IMR-90 (cell line): ENCODE data around the gene NKD1. TPM values are rescaled to one million over a fixed set of nuclear protein-coding genes. Genes with fewer than 3 reads are reported as not detected.

Source experiments
- ATAC-seq: fragments of 200-7000 bp; cut with Tn5 transposase; 2 replicates; pipeline ENCODE4 v1.9.1; 2020; ENCODE audit warnings: low read depth, mild to moderate bottlenecking, moderate library complexity
- BruUV-seq: library from RNA; stranded (reverse); fragments of 400-500 nt; replicated peaks from 2 replicates; lab custom pipeline; 2021; lab: Mats Ljungman, UMichigan
- CTCF ChIA-PET: fragments of 300-600 bp; formaldehyde crosslinking; extraction: SDS; loops from one replicate; lab custom pipeline; 2021; ENCODE audit warnings: antibody characterized with exemption; lab: Yijun Ruan, JAX
- POLR2A ChIA-PET: fragments of 300-600 bp; sonication (Branson Sonifier 250); formaldehyde crosslinking; loops from one replicate; lab custom pipeline; 2022; ENCODE audit warnings: antibody characterized with exemption; ENCODE audit not compliant: unreplicated experiment; lab: Charles Lee
- DNase-seq: peaks from one replicate; pipeline ENCODE4 v3.0.0; 2013
- H2AFZ ChIP-seq: replicated peaks from 2 replicates; pipeline ENCODE3; 2013; ENCODE audit warnings: low read length, mild to moderate bottlenecking; ENCODE audit not compliant: poor library complexity
- H2AK5ac ChIP-seq: 2 replicates; pipeline ENCODE4 v1.6.1; 2013; ENCODE audit warnings: low read depth, low read length, inconsistent platforms
- H2AK9ac ChIP-seq: replicated peaks from 2 replicates; pipeline ENCODE3; 2013; ENCODE audit warnings: mild to moderate bottlenecking, low read depth, low read length, moderate library complexity; ENCODE audit not compliant: poor library complexity
- H2BK120ac ChIP-seq: 2 replicates; pipeline ENCODE4 v1.6.1; 2013; ENCODE audit warnings: low read depth, low read length, inconsistent platforms
- H2BK15ac ChIP-seq: 3 replicates; pipeline ENCODE4 v1.6.1; 2013; ENCODE audit warnings: low read depth, low read length, inconsistent platforms
- H2BK20ac ChIP-seq: 2 replicates; pipeline ENCODE4 v1.6.1; 2013; ENCODE audit warnings: low read depth, mild to moderate bottlenecking, inconsistent platforms, low read length, moderate library complexity
- H2BK5ac ChIP-seq: 2 replicates; pipeline ENCODE4 v1.6.1; 2013; ENCODE audit warnings: mild to moderate bottlenecking, low read depth, low read length, inconsistent platforms; ENCODE audit not compliant: poor library complexity, severe bottlenecking
- H3K14ac ChIP-seq: replicated peaks from 2 replicates; pipeline ENCODE4 v1.6.1; 2013; ENCODE audit warnings: low read depth, low read length, inconsistent platforms
- H3K18ac ChIP-seq: 2 replicates; pipeline ENCODE4 v1.6.1; 2013; ENCODE audit warnings: low read depth, low read length, control low read depth
- H3K23ac ChIP-seq: 2 replicates; pipeline ENCODE4 v1.6.1; 2013; ENCODE audit warnings: low read depth, low read length, inconsistent platforms
- H3K27ac ChIP-seq: 2 replicates; pipeline ENCODE4 v1.5.1; 2013; ENCODE audit warnings: mild to moderate bottlenecking, control low read depth, low read length; ENCODE audit not compliant: insufficient read depth
- H3K27me3 ChIP-seq: 2 replicates; pipeline ENCODE4 v1.6.1; 2013; ENCODE audit warnings: low read length; ENCODE audit not compliant: control insufficient read depth, insufficient read depth
- H3K36me3 ChIP-seq: 2 replicates; pipeline ENCODE4 v1.6.1; 2013; ENCODE audit warnings: low read length, mixed read lengths; ENCODE audit not compliant: control insufficient read depth, insufficient read depth
- H3K4ac ChIP-seq: 2 replicates; pipeline ENCODE4 v1.6.1; 2013; ENCODE audit warnings: low read depth, low read length, inconsistent platforms
- H3K4me1 ChIP-seq: 2 replicates; pipeline ENCODE4 v1.6.1; 2013; ENCODE audit warnings: low read length, mixed read lengths; ENCODE audit not compliant: control insufficient read depth, insufficient read depth
- H3K4me2 ChIP-seq: 2 replicates; pipeline ENCODE4 v1.6.1; 2013; ENCODE audit warnings: low read depth, mild to moderate bottlenecking, control low read depth, low read length, moderate library complexity
- H3K4me3 ChIP-seq: 2 replicates; pipeline ENCODE4 v1.5.1; 2013; ENCODE audit warnings: low read depth, mild to moderate bottlenecking, control low read depth, low read length, moderate library complexity; ENCODE audit not compliant: insufficient read depth
- H3K56ac ChIP-seq: 2 replicates; pipeline ENCODE4 v1.6.1; 2013; ENCODE audit warnings: low read length, inconsistent platforms; ENCODE audit not compliant: insufficient read depth; ENCODE audit errors: extremely low read depth
- H3K79me1 ChIP-seq, 2 experiments: 2 replicates each; pipeline ENCODE4 v1.6.1; 2013; ENCODE audit warnings: low read length in 2 of 2, inconsistent platforms in 1 of 2, low read depth in 1 of 2
- H3K9ac ChIP-seq: 2 replicates; pipeline ENCODE4 v1.6.1; 2013; ENCODE audit warnings: low read depth, low read length, control low read depth
- H3K9me1 ChIP-seq: 2 replicates; pipeline ENCODE4 v1.6.1; 2013; ENCODE audit warnings: low read length, inconsistent platforms; ENCODE audit not compliant: insufficient read depth
- H3K9me3 ChIP-seq: 2 replicates; pipeline ENCODE4 v1.6.1; 2013; ENCODE audit warnings: low read length; ENCODE audit not compliant: control insufficient read depth, insufficient read depth
- H4K20me1 ChIP-seq: 2 replicates; pipeline ENCODE4 v1.6.1; 2013; ENCODE audit warnings: low read length, inconsistent platforms; ENCODE audit not compliant: insufficient read depth
- H4K5ac ChIP-seq: 2 replicates; pipeline ENCODE4 v1.6.1; 2013; ENCODE audit warnings: mild to moderate bottlenecking, low read depth, low read length, control low read depth
- H4K8ac ChIP-seq, 2 experiments: 2 replicates each; pipeline ENCODE4 v1.6.1; 2013; ENCODE audit warnings: low read depth in 2 of 2, low read length in 2 of 2, control low read depth in 1 of 2, inconsistent platforms in 1 of 2
- H4K91ac ChIP-seq: 2 replicates; pipeline ENCODE4 v1.6.1; 2013; ENCODE audit warnings: low read depth, low read length, inconsistent platforms; ENCODE audit not compliant: insufficient read depth
- CEBPB ChIP-seq: IDR thresholded peaks from 2 replicates; pipeline ENCODE4 v1.6.1; 2012; ENCODE audit warnings: low read depth, low read length, improper control_type of control experiment
- MAZ ChIP-seq: IDR thresholded peaks from 2 replicates; pipeline ENCODE4 v1.6.1; 2012; ENCODE audit warnings: low read depth, mild to moderate bottlenecking, low read length, improper control_type of control experiment, moderate library complexity, borderline replicate concordance
- MXI1 ChIP-seq: IDR thresholded peaks from 2 replicates; pipeline ENCODE4 v1.6.1; 2012; ENCODE audit warnings: low read depth, mild to moderate bottlenecking, low read length, moderate library complexity, borderline replicate concordance
- POLR2A ChIP-seq: IDR thresholded peaks from 2 replicates; pipeline ENCODE4 v1.6.1; 2012; ENCODE audit warnings: mild to moderate bottlenecking, low read depth, low read length
- RCOR1 ChIP-seq: IDR thresholded peaks from 2 replicates; pipeline ENCODE4 v1.6.1; 2012; ENCODE audit warnings: mild to moderate bottlenecking, low read length, improper control_type of control experiment; ENCODE audit not compliant: insufficient replicate concordance
- RFX5 ChIP-seq: IDR thresholded peaks from 2 replicates; pipeline ENCODE4 v1.8.0; 2012; ENCODE audit warnings: low read depth, mild to moderate bottlenecking, low read length, moderate library complexity
- SMC3 ChIP-seq: fragments of 150-350 bp; IDR thresholded peaks from 2 replicates; pipeline ENCODE4 v1.6.1; 2016; ENCODE audit warnings: low read depth, mild to moderate bottlenecking, antibody characterized with exemption, low read length, moderate library complexity
- WGBS, 2 experiments: methylation state at CpG; one replicate each; pipeline versions ENCODE4 v1.1.5 to v1.1.7; 2013; ENCODE audit warnings: missing lambda C conversion rate in 2 of 2; ENCODE audit not compliant: insufficient read length in 1 of 2; ENCODE audit errors: extremely low coverage in 2 of 2; 5-methylcytosine and 5-hydroxymethylcytosine counted together
- dilution Hi-C: fragments of 300-500 bp; cut with HindIII; formaldehyde crosslinking; loops from one replicate; pipeline ENCODE4 v1.14.3; 2018; ENCODE audit warnings: low sequenced_read_pairs; ENCODE audit not compliant: unreplicated experiment
- in situ Hi-C: fragments of 300-500 bp; cut with MboI; formaldehyde crosslinking; loops from 3 replicates; pipeline ENCODE4 v1.14.3; 2019; ENCODE audit warnings: low sequenced_read_pairs, inconsistent platforms, mixed read lengths
- intact Hi-C: fragments of 100-400 bp; cut with micrococcal nuclease; formaldehyde crosslinking; loops from 2 replicates; pipeline ENCODE4 v1.10.0; 2022
- polyA plus RNA-seq, 3 experiments: library from polyadenylated mRNA; depleted of rRNA; stranded (reverse); fragments of >200 nt; gene quantifications; 2 replicates each; pipeline ENCODE4 v1.2.3, GENCODE V29; 2012; ENCODE audit warnings: low replicate concordance in 1 of 3
- total RNA-seq: library from RNA; depleted of rRNA; stranded (reverse); fragments of >200 nt; gene quantifications from 2 replicates; pipeline ENCODE4 v1.2.3, GENCODE V29; 2012

NKD1 gene
- total and polyA plus RNA-seq, 2 of the 4 experiments (the other 2 are of a cell fraction), result not detected

- no peaks in the 10 kb centered on the region for H3K79me1 ChIP-seq
- WGBS, 2 experiments, result 78% methylated on average over 1 of the region's 4 CpGs; no CpG with 5 or more reads in 1 of the 2 experiments
These were observed 14.1 kb upstream of the NKD1 start for GRCh38 chr16:50534091-50534490.

More at GRCh38 chr16:50534091-50534490, 14.1 kb upstream of the NKD1 start:
- Histone ChIP-seq H3K18ac (no peak overlapping the region), H2BK20ac (no peak overlapping the region), H3K23ac (no peak overlapping the region), H2BK15ac (no peak overlapping the region), H2BK120ac (no peak overlapping the region), H2AFZ (no peak overlapping the region), H3K56ac (no peak overlapping the region), H3K9ac (no peak overlapping the region), H3K9me3 (no peaks in the 10 kb centered on the region), H3K27me3 (no peaks in the 10 kb centered on the region), H2AK9ac (no peak overlapping the region), H2AK5ac (no peak overlapping the region), H3K4me1 (no peaks in the 10 kb centered on the region), H4K8ac (no peak overlapping the region), H4K91ac (no peak overlapping the region), H3K9me1 (no peaks in the 10 kb centered on the region), H3K27ac (no peak overlapping the region), H4K20me1 (no peaks in the 10 kb centered on the region), H3K4ac (no peak overlapping the region), H4K5ac (no peak overlapping the region), H3K4me3 (no peak overlapping the region), H3K36me3 (no peaks in the 10 kb centered on the region), H3K14ac (no peak overlapping the region), H2BK5ac (no peak overlapping the region), H3K4me2 (no peak overlapping the region)
- ChIA-PET POLR2A (no interaction called here), CTCF (no interaction called here)
- in situ Hi-C loops, result no loop called here
- TF ChIP-seq RCOR1 (no peak), RFX5 (no peak), MAZ (no peak), POLR2A (no peak), CEBPB (no peak), MXI1 (no peak), SMC3 (no peak)
- dilution Hi-C loops, result no loop called here
- DNase-seq (no peak), ATAC-seq (no peak)
- intact Hi-C loops, result no loop called here
- no TSS peak for BruUV-seq
